LHCN-M2 (cell line): ENCODE measurements around the gene RPL34. TPM values are rescaled to one million over a fixed set of nuclear protein-coding genes. Genes with fewer than 3 reads are reported as not detected.
"Not testable (repeated sequence)": the region's sequence is repeated elsewhere in the genome, so short reads cannot be mapped to it uniquely, and the experiment has no call there.

Source experiments
- DNase-seq: peaks from one replicate; pipeline ENCODE4 v3.0.0-alpha.2; 2012; ENCODE audit warnings: low read depth
- polyA plus RNA-seq: library from polyadenylated mRNA; unstranded; fragments of >200 nt; gene quantifications from one replicate; pipeline ENCODE4 v1.2.1, GENCODE V29; 2012; ENCODE audit warnings: missing spikeins
- total RNA-seq: library from RNA; depleted of rRNA; stranded (reverse); fragments of >200 nt; gene quantifications from 2 replicates; pipeline ENCODE4 v1.2.3, GENCODE V29; 2014; rRNA removed

Gene RPL34
- 477 and 561 TPM in 2 replicates for total RNA-seq
- 1,870 TPM for polyA plus RNA-seq

GRCh38 chr4:108620101-108620932 lies at the start of gene RPL34:
Gene RPL34 (plus strand): TSS chr4:108620576. CDS start chr4:108621960, 1,384 bp downstream.
- DNase-seq: peak; percentile 98

GRCh38 chr4:108570993-108571569 lies 49.3 kb upstream of the RPL34 start:
- no peak for DNase-seq

GRCh38 chr4:108574402-108574801 lies 46.0 kb upstream of the RPL34 start:
- DNase-seq: no peak

GRCh38 chr4:108581083-108581482 lies 39.3 kb upstream of the RPL34 start:
- DNase-seq: no peak

GRCh38 chr4:108586778-108587177 lies 33.6 kb upstream of the RPL34 start:
- DNase-seq: no peak

- no peak for DNase-seq
These were observed 31.5 kb upstream of the RPL34 start for GRCh38 chr4:108588878-108589277.

GRCh38 chr4:108589961-108590360 lies 30.4 kb upstream of the RPL34 start:
- no peak for DNase-seq

GRCh38 chr4:108590776-108591175 lies 29.6 kb upstream of the RPL34 start:
- DNase-seq: peak; percentile 7

- DNase-seq: no peak
These were observed 27.7 kb upstream of the RPL34 start for GRCh38 chr4:108592674-108592986.

- not testable (repeated sequence) for DNase-seq
These were observed 26.1 kb upstream of the RPL34 start for GRCh38 chr4:108594296-108594695.

- DNase-seq: peak; percentile 6
These were observed 24.0 kb upstream of the RPL34 start for GRCh38 chr4:108596344-108596743.

- DNase-seq: no peak
These were observed 19.3 kb upstream of the RPL34 start for GRCh38 chr4:108601106-108601505.

GRCh38 chr4:108601532-108601931 lies 18.8 kb upstream of the RPL34 start:
- DNase-seq: no peak

- DNase-seq: no peak
These were observed 18.2 kb upstream of the RPL34 start for GRCh38 chr4:108602163-108602562.

GRCh38 chr4:108607079-108607815 lies 13.1 kb upstream of the RPL34 start:
- no peak for DNase-seq

- no peak for DNase-seq
These were observed 9.0 kb upstream of the RPL34 start for GRCh38 chr4:108611365-108611764.

- no peak for DNase-seq
These were observed 8.0 kb upstream of the RPL34 start for GRCh38 chr4:108612365-108612764.

GRCh38 chr4:108619372-108620100 lies 840 bp upstream of the RPL34 start:
- DNase-seq: no peak

- no peak for DNase-seq
These were observed 843 bp downstream of the RPL34 start for GRCh38 chr4:108620933-108621905.

GRCh38 chr4:108622022-108622421 lies 1.6 kb downstream of the RPL34 start:
- DNase-seq: no peak

GRCh38 chr4:108622828-108623227 lies 2.5 kb downstream of the RPL34 start:
- DNase-seq: no peak
